ENCODE results near the gene ADAR.

ADAR gene

DNA sequence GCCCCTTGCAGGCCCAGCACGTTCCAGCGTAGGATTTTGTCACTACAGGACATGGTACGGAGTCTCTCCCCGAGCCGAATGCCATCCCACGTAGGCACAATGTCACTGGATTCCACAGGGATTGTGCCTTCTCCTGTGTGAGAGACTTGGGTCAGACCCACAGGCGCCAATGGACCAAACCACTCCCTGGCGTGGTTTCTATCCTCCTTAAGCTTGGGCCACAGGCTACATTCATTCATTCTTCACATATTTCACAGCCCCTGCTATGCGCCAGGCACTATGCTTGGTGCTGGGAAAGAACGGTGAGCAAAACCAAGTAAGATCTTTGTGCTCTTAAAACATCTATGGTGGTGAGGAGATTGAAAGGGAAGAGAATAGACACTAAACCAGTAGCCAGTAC, 21.8 kb downstream of the ADAR start:
- TF ChIP-seq, protein P1, sequence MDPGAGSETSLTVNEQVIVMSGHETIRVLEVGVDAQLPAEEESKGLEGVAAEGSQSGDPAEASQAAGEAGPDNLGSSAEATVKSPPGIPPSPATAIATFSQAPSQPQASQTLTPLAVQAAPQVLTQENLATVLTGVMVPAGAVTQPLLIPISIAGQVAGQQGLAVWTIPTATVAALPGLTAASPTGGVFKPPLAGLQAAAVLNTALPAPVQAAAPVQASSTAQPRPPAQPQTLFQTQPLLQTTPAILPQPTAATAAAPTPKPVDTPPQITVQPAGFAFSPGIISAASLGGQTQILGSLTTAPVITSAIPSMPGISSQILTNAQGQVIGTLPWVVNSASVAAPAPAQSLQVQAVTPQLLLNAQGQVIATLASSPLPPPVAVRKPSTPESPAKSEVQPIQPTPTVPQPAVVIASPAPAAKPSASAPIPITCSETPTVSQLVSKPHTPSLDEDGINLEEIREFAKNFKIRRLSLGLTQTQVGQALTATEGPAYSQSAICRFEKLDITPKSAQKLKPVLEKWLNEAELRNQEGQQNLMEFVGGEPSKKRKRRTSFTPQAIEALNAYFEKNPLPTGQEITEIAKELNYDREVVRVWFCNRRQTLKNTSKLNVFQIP (CRISPR knock-in tag; IDR thresholded peaks at IDR 0.05; ENCODE audit: borderline replicate concordance, low read depth): no peak
- TF ChIP-seq TOX (CRISPR knock-in tag; IDR thresholded peaks at IDR 0.05; ENCODE audit: borderline replicate concordance) (no peak), SNAI2 (CRISPR knock-in tag; IDR thresholded peaks at IDR 0.05) (no peak), RARB (CRISPR knock-in tag; IDR thresholded peaks at IDR 0.05) (no peak), ZFP30 (CRISPR knock-in tag; IDR thresholded peaks at IDR 0.05) (no peak), ZC3H10 (CRISPR knock-in tag; IDR thresholded peaks at IDR 0.05) (no peak), GLIS3 (CRISPR knock-in tag; IDR thresholded peaks at IDR 0.05) (no peak), ZNF70 (CRISPR knock-in tag; IDR thresholded peaks at IDR 0.05) (no peak), ISL1 (CRISPR knock-in tag; IDR thresholded peaks at IDR 0.05) (no peak)
- TF ChIP-seq, protein P2, sequence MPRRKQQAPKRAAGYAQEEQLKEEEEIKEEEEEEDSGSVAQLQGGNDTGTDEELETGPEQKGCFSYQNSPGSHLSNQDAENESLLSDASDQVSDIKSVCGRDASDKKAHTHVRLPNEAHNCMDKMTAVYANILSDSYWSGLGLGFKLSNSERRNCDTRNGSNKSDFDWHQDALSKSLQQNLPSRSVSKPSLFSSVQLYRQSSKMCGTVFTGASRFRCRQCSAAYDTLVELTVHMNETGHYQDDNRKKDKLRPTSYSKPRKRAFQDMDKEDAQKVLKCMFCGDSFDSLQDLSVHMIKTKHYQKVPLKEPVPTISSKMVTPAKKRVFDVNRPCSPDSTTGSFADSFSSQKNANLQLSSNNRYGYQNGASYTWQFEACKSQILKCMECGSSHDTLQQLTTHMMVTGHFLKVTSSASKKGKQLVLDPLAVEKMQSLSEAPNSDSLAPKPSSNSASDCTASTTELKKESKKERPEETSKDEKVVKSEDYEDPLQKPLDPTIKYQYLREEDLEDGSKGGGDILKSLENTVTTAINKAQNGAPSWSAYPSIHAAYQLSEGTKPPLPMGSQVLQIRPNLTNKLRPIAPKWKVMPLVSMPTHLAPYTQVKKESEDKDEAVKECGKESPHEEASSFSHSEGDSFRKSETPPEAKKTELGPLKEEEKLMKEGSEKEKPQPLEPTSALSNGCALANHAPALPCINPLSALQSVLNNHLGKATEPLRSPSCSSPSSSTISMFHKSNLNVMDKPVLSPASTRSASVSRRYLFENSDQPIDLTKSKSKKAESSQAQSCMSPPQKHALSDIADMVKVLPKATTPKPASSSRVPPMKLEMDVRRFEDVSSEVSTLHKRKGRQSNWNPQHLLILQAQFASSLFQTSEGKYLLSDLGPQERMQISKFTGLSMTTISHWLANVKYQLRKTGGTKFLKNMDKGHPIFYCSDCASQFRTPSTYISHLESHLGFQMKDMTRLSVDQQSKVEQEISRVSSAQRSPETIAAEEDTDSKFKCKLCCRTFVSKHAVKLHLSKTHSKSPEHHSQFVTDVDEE (CRISPR knock-in tag; IDR thresholded peaks at IDR 0.05): no peak
- TF ChIP-seq, protein P3, sequence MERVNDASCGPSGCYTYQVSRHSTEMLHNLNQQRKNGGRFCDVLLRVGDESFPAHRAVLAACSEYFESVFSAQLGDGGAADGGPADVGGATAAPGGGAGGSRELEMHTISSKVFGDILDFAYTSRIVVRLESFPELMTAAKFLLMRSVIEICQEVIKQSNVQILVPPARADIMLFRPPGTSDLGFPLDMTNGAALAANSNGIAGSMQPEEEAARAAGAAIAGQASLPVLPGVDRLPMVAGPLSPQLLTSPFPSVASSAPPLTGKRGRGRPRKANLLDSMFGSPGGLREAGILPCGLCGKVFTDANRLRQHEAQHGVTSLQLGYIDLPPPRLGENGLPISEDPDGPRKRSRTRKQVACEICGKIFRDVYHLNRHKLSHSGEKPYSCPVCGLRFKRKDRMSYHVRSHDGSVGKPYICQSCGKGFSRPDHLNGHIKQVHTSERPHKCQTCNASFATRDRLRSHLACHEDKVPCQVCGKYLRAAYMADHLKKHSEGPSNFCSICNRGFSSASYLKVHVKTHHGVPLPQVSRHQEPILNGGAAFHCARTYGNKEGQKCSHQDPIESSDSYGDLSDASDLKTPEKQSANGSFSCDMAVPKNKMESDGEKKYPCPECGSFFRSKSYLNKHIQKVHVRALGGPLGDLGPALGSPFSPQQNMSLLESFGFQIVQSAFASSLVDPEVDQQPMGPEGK (CRISPR knock-in tag; IDR thresholded peaks at IDR 0.05; ENCODE audit: borderline replicate concordance): no peak
- no peak for ATAC-seq

DNA sequence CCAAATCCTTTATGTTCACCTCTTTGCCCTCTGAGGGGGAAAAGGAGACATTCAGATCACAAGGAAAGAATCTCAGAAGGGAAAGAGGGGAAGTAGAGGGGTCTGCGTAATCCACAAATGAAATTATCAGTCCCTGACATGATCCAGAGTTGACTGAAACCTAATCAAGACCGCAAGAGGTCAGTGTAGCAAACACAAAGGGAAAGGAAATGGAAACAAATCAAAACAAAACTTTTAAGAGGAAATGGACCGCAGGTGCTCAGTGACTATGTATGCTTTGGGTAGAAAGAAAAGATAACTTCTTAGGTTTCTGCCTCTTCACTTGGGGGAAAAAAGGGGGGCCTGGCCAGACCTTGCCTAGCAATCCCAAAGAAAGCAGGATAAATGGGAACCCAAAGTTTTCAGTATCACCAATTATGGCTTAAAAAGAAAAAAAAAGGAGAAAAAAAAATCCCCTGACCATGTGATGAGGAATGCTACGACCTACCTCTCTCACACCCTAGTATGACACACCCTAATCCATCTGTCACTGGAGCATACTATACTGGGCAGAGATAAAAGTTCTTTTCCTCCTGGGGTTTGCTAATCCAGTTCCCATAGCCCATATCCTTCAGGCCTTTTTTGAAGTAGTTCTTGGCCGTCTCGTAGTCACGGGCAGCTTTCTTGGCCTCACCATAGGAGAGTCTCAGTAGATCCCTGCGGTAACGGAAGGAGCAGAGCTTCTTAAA, 23.6 kb downstream of the ADAR start:
- ATAC-seq: no peak
- TF ChIP-seq CSDC2 (CRISPR knock-in tag; IDR thresholded peaks at IDR 0.05) (no peak), ZNF8 (CRISPR knock-in tag; IDR thresholded peaks at IDR 0.05) (no peak), RARB (CRISPR knock-in tag; IDR thresholded peaks at IDR 0.05) (no peak), ISL1 (CRISPR knock-in tag; IDR thresholded peaks at IDR 0.05) (no peak), ZNF565 (CRISPR knock-in tag; conservative IDR thresholded peaks at IDR 0.05; ENCODE audit: low read depth) (no peak), TCF4 (CRISPR knock-in tag; IDR thresholded peaks at IDR 0.05; ENCODE audit: borderline replicate concordance) (no peak), ZFP30 (CRISPR knock-in tag; IDR thresholded peaks at IDR 0.05) (no peak), TOX (CRISPR knock-in tag; IDR thresholded peaks at IDR 0.05; ENCODE audit: borderline replicate concordance) (no peak), ESRRG (CRISPR knock-in tag; IDR thresholded peaks at IDR 0.05) (no peak)
- TF ChIP-seq, protein P4, sequence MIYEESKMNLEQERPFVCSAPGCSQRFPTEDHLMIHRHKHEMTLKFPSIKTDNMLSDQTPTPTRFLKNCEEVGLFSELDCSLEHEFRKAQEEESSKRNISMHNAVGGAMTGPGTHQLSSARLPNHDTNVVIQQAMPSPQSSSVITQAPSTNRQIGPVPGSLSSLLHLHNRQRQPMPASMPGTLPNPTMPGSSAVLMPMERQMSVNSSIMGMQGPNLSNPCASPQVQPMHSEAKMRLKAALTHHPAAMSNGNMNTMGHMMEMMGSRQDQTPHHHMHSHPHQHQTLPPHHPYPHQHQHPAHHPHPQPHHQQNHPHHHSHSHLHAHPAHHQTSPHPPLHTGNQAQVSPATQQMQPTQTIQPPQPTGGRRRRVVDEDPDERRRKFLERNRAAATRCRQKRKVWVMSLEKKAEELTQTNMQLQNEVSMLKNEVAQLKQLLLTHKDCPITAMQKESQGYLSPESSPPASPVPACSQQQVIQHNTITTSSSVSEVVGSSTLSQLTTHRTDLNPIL (CRISPR knock-in tag; IDR thresholded peaks at IDR 0.05; ENCODE audit: low read depth): no peak

DNA sequence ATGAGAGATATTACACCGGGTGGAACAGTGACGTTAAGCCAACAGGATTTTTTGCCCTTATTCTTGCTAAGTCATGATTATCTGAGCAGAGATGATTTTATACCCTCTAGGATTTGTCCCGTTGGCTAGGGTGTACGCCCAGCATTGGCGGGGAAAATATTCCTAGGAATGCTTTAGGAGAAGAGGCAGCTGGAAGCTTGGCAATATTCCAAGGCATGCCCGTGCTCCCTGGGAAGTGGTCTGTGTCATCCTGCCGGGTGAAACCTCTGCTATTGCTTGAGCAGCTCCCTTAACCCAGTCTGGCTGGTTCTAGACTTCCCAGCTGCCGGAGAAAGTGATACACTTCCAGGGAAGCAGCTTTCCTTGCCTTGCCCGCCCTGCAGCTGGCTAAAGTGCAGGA, 24.2 kb downstream of the ADAR start:
- no peak for ATAC-seq
- TF ChIP-seq RARB (CRISPR knock-in tag; IDR thresholded peaks at IDR 0.05) (no peak), ZNF565 (CRISPR knock-in tag; conservative IDR thresholded peaks at IDR 0.05; ENCODE audit: low read depth) (no peak), TOX (CRISPR knock-in tag; IDR thresholded peaks at IDR 0.05; ENCODE audit: borderline replicate concordance) (no peak), ARNTL (CRISPR knock-in tag; IDR thresholded peaks at IDR 0.05; ENCODE audit: borderline replicate concordance, low read depth) (no peak), OSR1 (CRISPR knock-in tag; IDR thresholded peaks at IDR 0.05) (no peak), ISL1 (CRISPR knock-in tag; IDR thresholded peaks at IDR 0.05) (no peak), ESRRG (CRISPR knock-in tag; IDR thresholded peaks at IDR 0.05) (no peak), SNAI2 (CRISPR knock-in tag; IDR thresholded peaks at IDR 0.05) (no peak), ZNF8 (CRISPR knock-in tag; IDR thresholded peaks at IDR 0.05) (no peak), PPARA (CRISPR knock-in tag; IDR thresholded peaks at IDR 0.05; ENCODE audit: borderline replicate concordance) (no peak), ZFP30 (CRISPR knock-in tag; IDR thresholded peaks at IDR 0.05) (no peak), TCF4 (CRISPR knock-in tag; IDR thresholded peaks at IDR 0.05; ENCODE audit: borderline replicate concordance) (no peak), GLIS3 (CRISPR knock-in tag; IDR thresholded peaks at IDR 0.05) (no peak), ZC3H10 (CRISPR knock-in tag; IDR thresholded peaks at IDR 0.05) (no peak), ZFP3 (CRISPR knock-in tag; IDR thresholded peaks at IDR 0.05) (no peak), CSDC2 (CRISPR knock-in tag; IDR thresholded peaks at IDR 0.05) (no peak)
- TF ChIP-seq, protein P3 (CRISPR knock-in tag; IDR thresholded peaks at IDR 0.05; ENCODE audit: borderline replicate concordance): no peak
- TF ChIP-seq, protein P2 (CRISPR knock-in tag; IDR thresholded peaks at IDR 0.05): no peak
- TF ChIP-seq, protein P1 (CRISPR knock-in tag; IDR thresholded peaks at IDR 0.05; ENCODE audit: borderline replicate concordance, low read depth): no peak
